GM19438 (cell line): ENCODE measurements around the gene ELK3.

Experiments
- ATAC-seq: cut with Tn5 transposase; IDR thresholded peaks from one replicate; pipeline ENCODE4 v1.9.1; 2021; ENCODE audit warnings: low read depth; ENCODE audit not compliant: unreplicated experiment

The ELK3 gene

DNA sequence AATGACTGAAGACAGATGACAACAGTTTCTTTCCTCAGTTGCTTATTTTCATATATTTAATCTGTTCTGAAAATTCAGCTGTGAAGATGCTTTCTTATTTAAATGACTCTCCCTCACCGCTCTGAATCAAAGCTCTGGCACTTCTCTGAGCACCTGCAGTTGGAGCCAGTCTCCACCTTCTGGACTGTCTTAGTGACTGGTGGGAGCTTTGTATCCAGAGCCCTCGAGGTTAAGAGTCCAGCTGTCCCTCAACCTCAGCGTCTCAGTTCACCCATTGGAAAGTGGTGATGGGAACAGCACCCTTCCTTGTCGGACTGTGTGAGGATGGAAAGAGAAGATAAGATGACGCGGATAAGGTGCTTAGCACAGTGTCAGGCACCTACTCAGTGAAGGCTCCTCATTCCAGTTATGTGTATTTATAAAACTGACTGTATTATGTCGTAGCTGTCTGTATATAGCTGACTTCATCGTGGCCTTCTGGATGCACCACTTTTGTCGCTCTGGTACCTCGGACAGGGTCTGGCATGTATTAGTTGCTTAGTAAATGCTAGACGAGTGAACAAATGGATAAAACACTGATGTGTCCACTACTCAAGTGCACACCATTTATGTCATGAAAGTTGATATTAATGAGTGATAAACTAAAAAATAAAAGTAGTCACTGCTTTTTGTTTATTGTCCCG, 34.5 kb downstream of the ELK3 start:
- ATAC-seq, result no peak

DNA sequence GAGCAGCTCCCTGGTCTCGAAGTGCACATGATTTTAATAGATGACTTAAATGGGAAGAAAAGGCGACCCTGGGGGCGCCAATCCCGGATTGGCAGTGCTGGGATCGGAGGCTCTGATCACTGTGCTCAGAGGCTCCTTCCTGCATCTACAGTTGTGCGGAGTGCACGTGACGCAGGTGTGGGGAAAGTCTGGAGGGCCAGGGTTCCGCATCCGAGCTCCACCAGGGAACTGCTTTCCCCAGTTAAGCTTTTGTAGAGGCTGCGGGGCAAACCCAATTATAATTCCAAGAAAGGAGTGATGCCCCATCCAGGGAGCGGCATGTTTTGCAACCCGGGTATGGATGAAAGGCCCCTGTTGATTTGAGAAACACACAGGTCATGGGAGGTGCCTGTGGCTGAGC, 36.5 kb downstream of the ELK3 start:
- ATAC-seq, result no peak

DNA sequence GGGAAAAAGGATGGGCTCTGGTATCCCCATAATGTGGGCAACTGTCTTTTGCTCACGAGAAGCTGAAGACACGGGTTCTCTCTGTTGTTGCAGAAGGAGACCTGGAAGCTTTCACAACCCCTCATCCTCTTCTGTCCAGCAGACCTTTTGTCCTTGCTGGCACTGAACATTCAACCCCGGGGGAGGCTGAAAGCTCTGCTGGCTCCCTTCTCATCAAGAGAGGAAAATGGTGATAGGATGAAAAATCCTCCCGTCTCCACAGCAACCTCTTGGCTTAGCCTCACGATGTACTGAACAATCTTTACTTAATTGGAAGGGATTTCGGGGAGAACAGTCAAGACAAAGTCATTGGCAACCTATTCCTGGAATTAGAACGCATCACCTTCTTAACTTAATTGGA, 39.0 kb downstream of the ELK3 start:
- ATAC-seq, result no peak

DNA sequence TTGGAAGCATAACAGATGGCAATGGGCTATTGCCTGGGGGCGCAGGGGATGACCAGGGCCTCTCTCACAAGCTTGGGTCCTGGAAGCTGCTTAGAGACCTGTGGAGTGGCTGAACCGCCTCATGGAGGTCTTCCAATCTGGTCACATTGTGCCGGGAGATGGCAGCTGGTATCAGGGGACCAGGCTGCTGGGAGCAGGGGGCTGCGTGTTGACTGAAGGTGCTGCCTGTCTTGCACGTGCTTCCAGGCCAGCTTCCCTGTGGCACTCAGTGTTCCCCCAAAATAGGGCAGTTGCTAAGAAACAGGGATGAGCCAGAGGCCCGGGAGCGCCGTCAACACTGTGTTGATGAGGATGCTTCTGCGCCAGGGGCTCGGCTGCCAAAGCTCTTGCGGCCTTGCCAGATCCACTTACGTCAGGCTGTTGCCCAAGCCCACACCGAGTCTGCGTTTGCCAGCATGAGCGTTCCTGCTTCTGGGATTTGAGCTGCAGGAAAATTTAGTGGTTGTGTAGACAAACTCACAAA, 39.8 kb downstream of the ELK3 start:
- ATAC-seq, result no peak

DNA sequence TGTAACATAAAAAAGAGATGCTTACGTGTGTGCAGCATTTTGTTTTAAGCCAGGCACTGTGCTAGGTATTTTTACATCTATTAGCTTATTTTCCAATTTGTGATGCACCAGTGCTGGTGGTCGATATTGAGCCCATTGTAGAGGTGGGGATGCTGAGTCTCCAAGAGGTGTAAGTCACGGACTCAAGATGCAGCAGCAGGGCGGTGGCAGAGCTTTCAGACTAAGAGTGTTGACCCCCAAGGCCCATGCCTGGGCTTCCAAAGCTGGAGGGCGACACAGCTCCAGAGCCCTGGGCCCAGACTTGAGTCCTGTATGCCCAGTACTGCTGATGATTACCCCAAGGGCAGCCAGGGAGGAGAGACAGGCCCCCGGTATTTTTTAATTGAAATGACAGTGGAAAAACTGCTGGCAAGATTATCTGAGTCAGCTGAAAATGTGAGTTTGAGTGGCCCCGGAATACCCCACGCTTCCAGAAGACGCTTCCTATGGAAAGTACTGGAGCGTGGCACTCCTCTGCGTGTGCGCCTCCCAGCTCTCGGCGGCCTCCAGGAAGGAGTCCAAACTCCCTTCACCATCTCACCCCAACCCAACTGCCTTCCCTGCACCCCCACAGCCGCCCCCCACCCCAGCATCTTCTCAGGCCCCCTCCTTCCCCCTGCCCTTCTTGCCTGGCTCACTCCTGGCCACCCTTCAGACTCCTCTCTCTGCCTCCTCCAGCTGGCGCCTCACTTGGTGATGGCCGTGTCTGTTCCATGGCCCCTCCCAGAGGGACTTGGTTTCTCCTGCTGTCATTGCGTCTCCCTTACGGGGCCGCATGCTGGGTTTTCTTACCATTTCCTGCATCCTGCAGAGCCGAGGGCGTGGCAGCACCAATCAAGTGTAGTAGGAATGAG, 40.7 kb downstream of the ELK3 start:
- no peak for ATAC-seq

DNA sequence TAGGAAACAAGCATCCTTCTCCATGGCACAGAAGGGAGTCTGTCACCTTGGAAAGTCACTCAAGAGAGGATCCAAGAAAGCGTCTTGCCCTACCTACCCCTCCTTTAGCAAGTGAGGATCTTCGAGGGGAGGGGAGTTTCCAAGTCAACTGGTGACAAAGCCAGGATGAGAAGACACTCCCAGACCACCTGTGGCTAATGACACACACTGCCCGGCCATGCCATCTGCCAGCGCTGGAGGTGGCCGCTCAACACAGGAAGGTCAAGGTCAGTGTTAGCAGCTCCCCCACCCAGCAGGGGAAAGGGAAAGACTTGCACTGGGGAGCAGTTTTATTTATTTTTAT, 41.3 kb downstream of the ELK3 start:
- no peak for ATAC-seq

DNA sequence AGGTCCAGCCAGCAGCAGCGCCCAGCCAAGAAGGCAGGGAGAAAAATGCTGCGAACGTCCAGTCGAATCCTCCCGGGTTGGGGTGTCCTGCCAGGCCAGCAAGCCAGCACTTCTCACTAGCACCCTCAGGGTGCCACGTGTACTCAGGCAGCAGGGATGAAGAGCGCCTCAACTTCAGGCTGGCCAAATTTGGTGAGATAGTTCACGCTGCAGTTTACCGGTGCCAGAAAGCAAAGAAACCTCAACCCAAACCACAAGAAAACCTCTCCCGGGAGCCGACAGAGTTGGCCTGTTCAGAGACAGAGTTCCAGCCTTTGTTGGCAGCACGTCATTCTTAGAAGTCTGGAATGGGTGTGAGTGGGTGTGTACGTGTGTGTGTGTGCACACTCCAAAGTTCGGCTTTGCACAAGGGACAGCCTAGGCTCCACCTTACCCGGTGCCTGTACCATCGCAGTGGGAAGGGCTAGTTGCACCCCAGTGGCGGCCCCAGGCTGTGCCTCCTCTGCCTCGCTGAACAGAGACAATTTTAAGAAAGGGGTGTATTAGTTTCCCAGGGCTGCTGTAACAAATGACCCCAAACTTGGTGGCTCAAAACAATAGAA, 42.1 kb downstream of the ELK3 start:
- ATAC-seq, result no peak

DNA sequence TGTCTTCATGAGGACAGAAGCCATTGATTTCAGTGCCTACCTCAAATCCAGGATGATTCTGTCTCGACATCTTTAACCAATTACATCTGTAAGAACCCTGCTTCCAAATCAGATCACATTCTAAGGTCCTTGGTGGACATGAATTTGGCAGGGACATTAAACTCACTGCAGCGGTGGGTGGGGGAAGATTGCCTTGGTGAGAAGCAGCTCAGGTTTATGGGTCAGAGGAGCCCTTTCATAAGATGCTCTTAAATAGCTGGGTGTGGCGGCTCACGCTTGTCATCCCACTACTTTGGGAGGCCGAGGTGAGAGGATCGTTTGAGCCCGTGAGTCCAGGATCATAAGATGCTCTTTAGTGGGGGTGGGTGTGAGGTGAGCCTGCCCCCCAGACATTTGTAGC, 42.9 kb downstream of the ELK3 start:
- ATAC-seq, result no peak

DNA sequence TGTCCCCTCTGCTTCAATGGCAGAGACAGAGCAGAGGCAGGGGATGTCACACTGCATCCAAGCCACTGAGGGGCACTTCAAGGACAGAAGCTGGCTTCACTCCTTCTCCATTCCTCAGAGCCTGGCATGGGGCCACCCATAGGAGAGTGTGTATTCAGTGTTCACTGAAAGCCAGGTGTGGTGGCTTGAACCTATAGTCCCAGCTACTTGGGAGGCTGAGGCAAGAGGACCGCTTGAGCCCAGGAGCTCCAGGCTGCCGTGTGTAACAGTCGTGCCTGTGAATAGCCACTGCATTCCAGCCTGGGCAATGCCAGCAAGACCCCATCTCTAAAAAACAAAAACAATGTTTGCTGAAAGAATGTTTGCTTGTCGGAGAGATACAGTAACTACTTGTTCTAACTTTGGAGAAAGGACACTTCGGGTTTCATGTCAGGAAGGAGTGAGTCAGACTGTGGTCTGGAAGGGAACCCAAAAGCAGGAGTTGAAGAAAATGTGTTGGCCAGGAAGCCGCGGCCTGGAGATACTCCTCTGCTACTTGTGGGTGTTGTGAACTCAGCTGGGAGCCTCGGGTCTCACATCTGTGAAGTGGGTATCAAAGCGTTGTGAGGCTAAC, 43.4 kb downstream of the ELK3 start:
- ATAC-seq, result no peak

DNA sequence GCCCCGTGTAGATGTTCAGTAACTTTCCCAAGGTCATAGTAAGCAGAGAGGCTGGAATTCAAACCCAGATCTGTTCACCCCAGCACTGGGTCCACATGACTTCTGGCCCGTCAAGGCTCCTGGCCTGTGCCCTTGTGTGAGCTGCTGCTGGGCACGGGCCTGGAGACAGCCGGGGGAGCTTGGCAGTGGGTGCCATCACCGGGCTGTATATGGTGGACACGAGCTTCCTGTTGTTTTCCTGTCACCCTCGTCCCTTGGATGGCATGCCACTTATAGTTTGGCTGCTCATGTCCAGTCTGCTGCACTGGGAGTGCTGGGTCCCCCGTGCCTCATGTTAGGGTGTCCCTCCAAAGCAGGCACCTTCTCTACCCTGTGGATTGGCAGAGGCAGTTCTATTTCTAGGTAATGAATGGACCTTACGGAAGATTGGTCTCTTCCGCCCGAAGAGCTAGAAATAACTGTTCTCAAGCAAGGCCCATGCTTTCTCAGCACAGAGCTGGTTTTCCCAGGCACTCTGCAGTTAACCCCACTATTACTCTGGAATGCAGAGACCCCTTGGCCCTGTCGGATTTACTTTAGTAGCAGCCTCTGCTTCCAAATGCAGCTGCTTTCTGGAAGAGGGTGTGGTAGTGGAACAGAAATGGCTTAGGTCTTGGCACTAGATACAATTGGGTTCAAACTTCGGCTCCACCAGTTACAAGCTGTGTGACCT, 44.3 kb downstream of the ELK3 start:
- ATAC-seq, result no peak

DNA sequence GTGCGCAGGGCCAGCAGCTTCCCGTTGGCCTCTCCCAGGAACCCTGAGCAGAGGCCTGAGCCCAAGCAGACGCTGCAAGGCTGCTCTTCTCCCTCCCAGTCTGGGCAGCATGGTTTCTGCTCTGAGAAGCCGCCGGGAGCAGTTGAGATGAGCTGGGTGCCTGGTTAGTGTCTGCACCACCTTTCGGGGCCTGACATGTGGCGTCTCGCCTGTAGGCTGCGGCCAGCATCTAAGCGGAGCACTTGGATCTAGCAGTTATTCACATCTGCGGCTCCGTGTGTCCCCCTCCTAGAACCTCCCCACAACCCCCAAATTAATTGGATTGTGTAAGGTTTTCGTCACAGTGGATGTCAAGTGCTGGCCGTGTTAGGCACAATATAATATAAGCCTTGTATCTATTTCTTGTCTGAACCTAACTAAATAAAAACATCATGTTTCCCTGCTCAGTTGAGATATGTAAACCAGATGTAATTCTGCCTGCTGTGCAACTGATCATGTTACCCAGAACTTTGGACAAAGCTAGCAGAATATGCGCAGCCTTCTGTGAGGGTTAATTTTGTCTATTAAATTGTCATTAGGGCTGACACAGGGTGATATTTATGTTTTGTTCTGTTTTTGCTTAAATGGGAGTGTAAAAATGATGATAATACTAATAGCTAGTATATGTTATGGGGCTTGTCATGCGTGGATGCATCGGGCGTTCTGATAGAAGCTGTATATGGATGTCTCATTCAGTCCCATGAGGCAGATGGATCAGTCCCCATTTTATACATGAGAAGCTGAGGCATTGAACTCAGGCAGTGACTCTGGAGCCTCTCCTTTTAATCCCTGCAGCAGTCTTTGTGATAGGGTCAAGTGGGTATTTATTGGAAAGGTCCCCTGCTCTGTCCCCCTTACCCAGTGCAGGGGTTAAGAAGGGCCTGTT, 45.8 kb downstream of the ELK3 start:
- ATAC-seq, result no peak

DNA sequence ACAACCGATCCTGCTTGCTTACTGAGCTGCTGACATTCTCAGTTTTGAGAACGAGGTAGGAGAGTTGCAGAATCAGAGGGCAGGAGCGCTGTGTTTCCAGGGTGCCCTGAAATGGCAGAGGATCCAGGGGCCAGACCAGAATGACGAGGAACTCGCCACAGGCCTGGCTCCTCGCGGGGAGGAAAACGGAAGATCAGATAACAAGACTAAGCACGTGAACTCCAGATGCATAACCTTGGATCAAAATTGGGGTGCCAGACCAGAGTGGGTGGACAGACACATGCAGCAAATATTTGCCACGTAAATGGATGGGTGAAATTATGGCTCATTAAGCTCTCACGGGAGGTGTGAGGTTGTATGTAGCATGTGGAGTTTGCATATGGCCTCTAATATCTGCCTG, 46.5 kb downstream of the ELK3 start:
- no peak for ATAC-seq

DNA sequence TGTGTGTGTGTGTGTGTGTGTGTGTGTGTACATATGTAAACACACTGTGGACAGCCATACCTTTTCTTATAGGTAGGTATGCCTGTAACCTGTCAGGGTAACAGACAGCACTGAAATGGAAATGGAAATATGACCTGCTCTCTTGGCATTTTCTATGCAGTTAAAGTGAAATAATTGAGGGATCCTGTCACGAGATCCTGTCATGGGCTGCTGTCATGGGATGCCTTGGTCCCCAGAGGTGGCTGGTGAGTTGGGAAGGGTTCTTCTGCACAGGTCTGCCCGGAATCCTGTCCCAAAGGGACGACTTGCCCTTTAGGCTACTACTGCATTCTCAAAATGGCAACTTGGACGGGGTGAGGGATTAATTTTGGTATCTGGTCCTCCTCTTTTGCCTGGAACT, 47.3 kb downstream of the ELK3 start:
- ATAC-seq, result no peak

DNA sequence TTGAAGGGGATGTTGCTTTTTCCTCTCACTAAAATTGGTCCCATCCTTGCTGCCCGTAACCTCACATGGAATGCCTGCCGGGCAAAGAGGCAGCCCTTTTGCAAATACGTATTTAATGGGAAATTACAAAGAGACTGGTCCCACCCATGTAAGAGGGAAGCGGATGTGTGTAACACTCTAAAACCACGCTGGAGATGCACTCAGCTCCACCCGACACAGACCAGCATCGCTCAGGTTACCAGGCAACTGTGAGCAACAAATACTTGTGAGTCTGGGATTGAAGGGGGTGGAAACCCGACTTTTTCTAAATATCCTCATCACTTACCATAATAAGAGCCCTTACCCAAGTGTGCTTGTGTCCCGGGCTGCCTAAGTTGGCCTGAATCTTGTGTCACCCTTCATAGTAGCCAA, 47.7 kb downstream of the ELK3 start:
- ATAC-seq, result no peak

DNA sequence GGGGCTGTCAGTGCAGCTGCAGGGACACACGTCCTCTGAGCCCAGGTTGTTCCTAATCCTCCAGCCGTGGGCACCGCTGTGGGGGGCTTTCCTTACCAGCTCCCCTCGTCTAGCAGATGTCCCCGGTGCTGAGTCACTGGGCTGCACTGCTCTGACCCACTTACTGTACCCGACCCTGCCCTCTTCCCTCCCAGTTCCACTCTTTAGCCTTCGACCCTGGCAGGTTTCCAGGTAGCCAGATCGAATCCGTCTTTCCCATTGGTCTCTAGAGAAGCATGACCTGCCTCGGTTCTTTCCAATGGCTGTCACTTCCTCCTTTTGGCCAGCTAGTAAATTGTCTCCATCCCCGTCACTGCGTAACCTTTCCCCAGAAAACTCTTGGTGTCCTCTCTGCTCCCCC, 48.4 kb downstream of the ELK3 start:
- ATAC-seq, result no peak

DNA sequence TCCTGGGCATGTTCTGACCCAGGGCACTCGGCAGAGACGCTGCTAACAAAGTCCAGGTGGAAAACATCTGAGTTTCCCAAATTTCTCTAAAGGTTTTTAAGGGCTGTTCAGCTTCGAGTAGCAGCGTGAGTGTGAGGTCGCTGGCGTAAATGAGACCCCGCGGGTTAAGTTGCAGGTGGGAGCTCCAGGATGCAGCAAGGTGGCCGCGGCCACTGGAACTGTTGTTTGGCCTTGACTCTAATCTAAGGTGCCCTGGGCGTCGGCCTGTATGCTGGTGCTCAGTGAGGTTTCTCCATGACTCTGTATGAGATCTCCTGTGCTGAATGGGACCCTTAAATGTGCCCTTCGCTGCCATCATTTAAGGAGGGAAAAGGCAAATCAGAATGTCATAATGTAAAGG, 50.7 kb downstream of the ELK3 start:
- no peak for ATAC-seq

DNA sequence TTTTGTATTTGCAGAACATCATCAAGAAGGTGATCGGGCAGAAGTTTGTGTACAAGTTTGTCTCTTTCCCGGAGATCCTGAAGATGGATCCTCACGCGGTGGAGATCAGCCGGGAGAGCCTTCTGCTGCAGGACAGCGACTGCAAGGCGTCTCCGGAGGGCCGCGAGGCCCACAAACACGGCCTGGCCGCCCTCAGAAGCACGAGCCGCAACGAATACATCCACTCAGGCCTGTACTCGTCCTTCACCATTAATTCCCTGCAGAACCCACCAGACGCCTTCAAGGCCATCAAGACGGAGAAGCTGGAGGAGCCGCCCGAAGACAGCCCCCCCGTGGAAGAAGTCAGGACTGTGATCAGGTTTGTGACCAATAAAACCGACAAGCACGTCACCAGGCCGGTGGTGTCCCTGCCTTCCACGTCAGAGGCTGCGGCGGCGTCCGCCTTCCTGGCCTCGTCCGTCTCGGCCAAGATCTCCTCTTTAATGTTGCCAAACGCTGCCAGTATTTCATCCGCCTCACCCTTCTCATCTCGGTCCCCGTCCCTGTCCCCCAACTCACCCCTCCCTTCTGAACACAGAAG, 52.8 kb downstream of the ELK3 start:
- ATAC-seq, result no peak

DNA sequence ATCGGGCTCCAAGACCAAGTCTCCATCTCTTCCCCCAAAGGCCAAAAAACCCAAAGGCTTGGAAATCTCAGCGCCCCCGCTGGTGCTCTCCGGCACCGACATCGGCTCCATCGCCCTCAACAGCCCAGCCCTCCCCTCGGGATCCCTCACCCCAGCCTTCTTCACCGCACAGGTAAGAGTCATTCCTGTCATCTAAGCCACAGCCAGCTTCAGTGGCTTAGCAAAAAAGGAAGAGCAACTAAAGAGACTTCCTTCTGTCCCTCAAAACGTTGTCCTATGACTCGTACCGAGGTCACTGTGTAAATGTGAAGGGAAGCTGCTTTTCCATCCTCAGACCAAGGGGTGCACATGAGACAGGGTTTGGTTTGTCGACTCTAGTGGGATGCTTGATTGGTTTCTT, 53.4 kb downstream of the ELK3 start:
- ATAC-seq, result no peak
